Upper lobe of left lung (tissue), 6 donors: ENCODE results near the gene TNRC6B. TPM values are rescaled to one million over a fixed set of nuclear protein-coding genes. Genes with fewer than 3 reads are reported as not detected.

Source experiments
- ATAC-seq, 2 donors: fragments of 200-7000 bp; cut with Tn5 transposase; one replicate each; pipeline ENCODE4 v1.9.1; 2022; ENCODE audit warnings: mild to moderate bottlenecking in 2 of 2, moderate library complexity in 2 of 2; ENCODE audit not compliant: low FRiP score in 2 of 2
- DNase-seq, 2 donors: peaks; one replicate each; pipeline ENCODE4 v3.0.0-alpha.2; 2019 to 2020
- H3K27ac ChIP-seq, 4 donors: fragments of 200-600 bp; sonication (generic); one replicate each; pipeline ENCODE4 v1.5.1; 2016 to 2019
- H3K27me3 ChIP-seq, 4 donors: fragments of 200-600 bp; sonication (generic); one replicate each; pipeline ENCODE4 v1.5.1; 2017 to 2019
- H3K36me3 ChIP-seq, 4 donors: fragments of 200-600 bp; sonication (generic); one replicate each; pipeline ENCODE4 v1.5.1; 2016 to 2019
- H3K4me1 ChIP-seq, 4 donors: fragments of 200-600 bp; sonication (generic); one replicate each; pipeline ENCODE4 v1.5.1; 2018 to 2019
- H3K4me3 ChIP-seq, 4 donors: fragments of 200-600 bp; sonication (generic); one replicate each; pipeline ENCODE4 v1.5.1; 2017 to 2019; ENCODE audit warnings: mild to moderate bottlenecking in 2 of 4, moderate library complexity in 1 of 4
- H3K9me3 ChIP-seq, 4 donors: fragments of 200-600 bp; sonication (generic); one replicate each; pipeline ENCODE4 v1.5.1; 2018 to 2019
- CTCF ChIP-seq, 6 experiments: fragments of 450-650 bp in 4 of 6; fragments of 200-600 bp in 2 of 6; sonication (generic) in 2 of 6; IDR thresholded peaks; one replicate each; pipeline ENCODE4 v1.5.1; 2016 to 2019; ENCODE audit warnings: antibody characterized with exemption in 6 of 6
- EP300 ChIP-seq, 4 donors: sonication (generic); formaldehyde crosslinking; IDR thresholded peaks; one replicate each; pipeline ENCODE4 v1.5.1; 2017; ENCODE audit warnings: antibody characterized with exemption in 4 of 4, control low read depth in 2 of 4
- POLR2A ChIP-seq, 4 donors: fragments of 450-650 bp; IDR thresholded peaks; one replicate each; pipeline ENCODE4 v1.5.1; 2016 to 2017; ENCODE audit warnings: antibody characterized with exemption in 4 of 4, mild to moderate bottlenecking in 2 of 4
- POLR2AphosphoS5 ChIP-seq, 2 donors: sonication (generic); formaldehyde crosslinking; IDR thresholded peaks; one replicate each; pipeline ENCODE4 v1.5.1; 2017; ENCODE audit warnings: antibody characterized with exemption in 2 of 2
- WGBS, 2 donors: methylation state at CpG; one replicate each; pipeline ENCODE4 v1.1.5; 2017 to 2018; 5-methylcytosine and 5-hydroxymethylcytosine counted together
- total RNA-seq, 6 donors: library from RNA; depleted of rRNA in 4 of 6; stranded (reverse); fragments of >200 nt in 4 of 6; gene quantifications; one replicate each; pipeline versions ENCODE4 v1.1.0 to v1.2.1, GENCODE V29; 2016 to 2021
- donor health status: DM: no; HTN: no; CAD: no; lungs with moderate emphysema.
- donor health status: DM: no; HTN: yes; CAD: no; lungs with severe emphysema.

Gene TNRC6B
- total RNA-seq, 6 donors from 2014 or later = 18.1 to 106 (median 60.3) TPM

DNA sequence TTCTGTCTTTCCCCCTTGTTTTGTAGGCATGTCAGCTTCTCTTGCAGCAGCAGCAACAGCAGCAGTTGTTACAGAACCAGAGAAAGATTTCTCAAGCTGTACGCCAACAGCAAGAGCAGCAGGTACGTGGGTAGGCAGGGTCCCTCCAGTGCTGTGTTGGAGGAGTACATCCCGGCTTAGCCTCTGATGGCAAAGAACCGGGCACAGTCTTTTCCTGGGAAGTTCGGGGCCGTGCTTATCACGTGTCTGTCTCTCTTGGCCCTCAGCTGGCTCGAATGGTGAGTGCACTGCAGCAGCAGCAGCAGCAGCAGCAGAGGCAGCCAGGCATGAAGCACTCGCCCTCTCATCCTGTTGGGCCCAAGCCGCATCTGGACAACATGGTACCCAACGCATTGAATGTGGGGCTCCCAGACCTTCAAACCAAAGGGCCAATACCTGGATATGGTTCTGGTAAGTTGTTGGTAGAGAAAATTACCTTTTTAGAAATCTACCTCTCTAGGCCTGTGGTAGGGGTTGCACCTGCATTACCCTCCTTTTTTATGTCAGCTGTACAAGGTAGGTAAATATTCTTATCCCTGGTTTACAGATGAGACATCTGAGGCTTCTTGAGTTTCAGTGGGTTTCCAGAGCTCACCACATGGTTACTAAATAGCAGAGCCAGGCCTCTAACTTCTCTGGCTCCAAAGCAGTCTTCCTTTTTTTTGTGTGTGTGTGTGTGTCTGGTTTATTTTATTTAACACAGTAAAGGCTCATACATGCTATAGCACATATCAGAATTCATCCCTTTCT, 123.4 kb downstream of the TNRC6B start:
- 91 to 96% methylated on average over 11 of the region's 11 CpGs for WGBS, 2 donors
- H3K27me3 ChIP-seq = no peaks in the 10 kb centered on the region
- DNase-seq (no peak), ATAC-seq (no peak)
- no peak overlapping the region for H3K27ac ChIP-seq
- H3K4me3 ChIP-seq = no peak overlapping the region
- no peak for TF ChIP-seq POLR2AphosphoS5 (IDR thresholded peaks at IDR 0.05)
- no peak for TF ChIP-seq CTCF (IDR thresholded peaks at IDR 0.05)
- no peak for TF ChIP-seq EP300 (IDR thresholded peaks at IDR 0.05)
- TF ChIP-seq POLR2A (IDR thresholded peaks at IDR 0.05) = no peak
- no peaks in the 10 kb centered on the region for H3K9me3 ChIP-seq
- H3K4me1 ChIP-seq = no peaks in the 10 kb centered on the region
- peaks cover 14 to 69% (median 33%) of the 10 kb centered on the region in 4 donors for H3K36me3 ChIP-seq

DNA sequence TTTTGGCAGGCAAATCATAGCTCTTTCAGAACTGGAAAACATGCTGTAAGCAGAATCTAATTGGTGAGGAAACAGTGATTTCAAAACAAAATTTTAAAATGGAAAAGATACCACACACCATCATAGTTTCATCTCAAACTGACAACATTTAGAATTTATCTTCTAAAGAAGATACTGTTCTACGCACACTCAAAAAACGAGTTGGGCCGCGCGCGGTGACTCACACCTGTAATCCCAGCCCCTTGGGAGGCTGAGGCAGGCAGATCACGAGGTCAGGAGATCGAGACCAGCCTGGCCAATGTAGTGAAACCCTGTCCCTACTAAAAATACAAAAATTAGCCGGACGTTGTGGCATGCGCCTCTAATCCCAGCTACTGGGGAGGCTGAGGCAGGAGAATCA, 124.4 kb downstream of the TNRC6B start:
- no peaks in the 10 kb centered on the region for H3K4me1 ChIP-seq
- ATAC-seq (no peak), DNase-seq (no peak)
- peaks cover 14 to 64% (median 37%) of the 10 kb centered on the region in 4 donors for H3K36me3 ChIP-seq
- TF ChIP-seq POLR2A (IDR thresholded peaks at IDR 0.05) (no peak), EP300 (IDR thresholded peaks at IDR 0.05) (no peak), POLR2AphosphoS5 (IDR thresholded peaks at IDR 0.05) (no peak), CTCF (IDR thresholded peaks at IDR 0.05) (no peak)
- no peaks in the 10 kb centered on the region for H3K9me3 ChIP-seq
- WGBS, 2 donors = 96 to 97% methylated on average over 11 of the region's 11 CpGs
- no peak overlapping the region for H3K4me3 ChIP-seq
- no peak overlapping the region for H3K27ac ChIP-seq
- H3K27me3 ChIP-seq = no peaks in the 10 kb centered on the region

- no peak for ATAC-seq
- DNase-seq = no peak
- no peak overlapping the region for H3K27ac ChIP-seq
- TF ChIP-seq EP300 (IDR thresholded peaks at IDR 0.05) (no peak), POLR2AphosphoS5 (IDR thresholded peaks at IDR 0.05) (no peak), POLR2A (IDR thresholded peaks at IDR 0.05) (no peak), CTCF (IDR thresholded peaks at IDR 0.05) (no peak)
- no peak overlapping the region for H3K4me3 ChIP-seq
- no peaks in the 10 kb centered on the region for H3K9me3 ChIP-seq
- peaks cover 16 to 80% (median 60%) of the 10 kb centered on the region in 4 donors for H3K36me3 ChIP-seq
- no peaks in the 10 kb centered on the region for H3K4me1 ChIP-seq
- WGBS, 2 donors = 97 to 98% methylated on average over 5 of the region's 5 CpGs
- no peaks in the 10 kb centered on the region for H3K27me3 ChIP-seq
Measured at GRCh38 chr22:40305625-40306024, 127.9 kb downstream of the TNRC6B start.

DNA sequence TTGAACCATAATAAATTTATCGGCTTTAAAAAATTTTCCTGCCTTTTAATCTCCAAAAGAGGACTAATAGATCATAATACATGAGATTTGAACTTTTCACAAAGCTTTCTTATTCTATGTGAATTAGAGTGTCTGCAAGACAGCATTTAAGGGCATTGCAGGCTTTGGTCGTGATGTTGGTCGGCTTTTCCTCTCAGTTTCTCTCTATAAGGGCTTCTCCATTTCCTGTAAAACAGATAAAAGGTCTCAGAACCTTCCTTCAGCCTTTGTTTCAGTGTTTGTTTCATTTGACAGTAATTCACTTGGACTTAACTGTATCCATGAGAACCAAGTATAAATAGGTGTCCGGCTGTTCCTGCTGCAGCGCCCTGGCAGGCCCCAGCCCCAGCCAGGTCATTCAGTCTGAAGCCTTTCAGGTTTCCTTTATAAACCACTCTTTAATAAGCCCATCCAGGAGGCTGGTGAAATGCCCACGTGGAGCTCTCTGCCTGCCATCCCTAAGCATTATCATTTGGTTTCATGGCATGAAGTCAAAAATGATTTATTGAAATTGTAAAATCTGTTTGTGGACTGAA, 131.4 kb downstream of the TNRC6B start:
- WGBS, 2 donors = 92 to 95% methylated on average over 6 of the region's 6 CpGs
- no peak for DNase-seq
- no peak overlapping the region for H3K27ac ChIP-seq

DNA sequence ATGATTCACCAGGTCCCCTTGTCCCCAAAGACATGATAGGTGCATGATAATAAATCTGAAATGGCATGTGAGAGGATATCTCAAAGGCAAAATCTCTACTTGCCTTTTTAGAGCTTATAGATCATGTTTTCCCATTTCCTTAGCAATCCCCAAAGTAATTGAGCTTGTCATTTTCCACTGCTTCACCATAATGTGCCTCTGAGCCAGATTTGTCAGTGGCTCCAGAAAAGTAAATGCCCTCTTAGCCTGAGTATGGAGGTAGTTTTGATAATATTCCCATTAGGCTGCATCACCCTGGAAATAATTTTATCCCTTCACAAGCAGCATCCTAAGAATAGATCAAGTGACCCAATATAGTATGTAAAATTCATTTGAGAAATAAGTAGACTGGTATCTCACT, 131.9 kb downstream of the TNRC6B start:
- TF ChIP-seq POLR2A (IDR thresholded peaks at IDR 0.05) (no peak), EP300 (IDR thresholded peaks at IDR 0.05) (no peak), POLR2AphosphoS5 (IDR thresholded peaks at IDR 0.05) (no peak), CTCF (IDR thresholded peaks at IDR 0.05) (no peak)
- Histone ChIP-seq H3K4me3 (no peak overlapping the region), H3K27me3 (no peaks in the 10 kb centered on the region), H3K27ac (no peak overlapping the region), H3K36me3 (peaks cover 17 to 83% (median 65%) of the 10 kb centered on the region in 4 donors), H3K9me3 (no peaks in the 10 kb centered on the region), H3K4me1 (no peaks in the 10 kb centered on the region)
- ATAC-seq (no peak), DNase-seq (no peak)

More for the DNA sequence above, 131.4 kb downstream of the TNRC6B start:
- TF ChIP-seq EP300 (IDR thresholded peaks at IDR 0.05) = no peak
- Histone ChIP-seq H3K36me3 (peaks cover 16 to 80% (median 60%) of the 10 kb centered on the region in 4 donors), H3K4me3 (no peak overlapping the region), H3K27me3 (no peaks in the 10 kb centered on the region), H3K9me3 (no peaks in the 10 kb centered on the region), H3K4me1 (no peaks in the 10 kb centered on the region)
- no peak for ATAC-seq
